ENCODE measurements around the gene SMIM24. TPM values are rescaled to one million over a fixed set of nuclear protein-coding genes. Genes with fewer than 3 reads are reported as not detected.

Gene SMIM24
- polyA plus RNA-seq, 1 donor from 2014 or later, result not detected

DNA sequence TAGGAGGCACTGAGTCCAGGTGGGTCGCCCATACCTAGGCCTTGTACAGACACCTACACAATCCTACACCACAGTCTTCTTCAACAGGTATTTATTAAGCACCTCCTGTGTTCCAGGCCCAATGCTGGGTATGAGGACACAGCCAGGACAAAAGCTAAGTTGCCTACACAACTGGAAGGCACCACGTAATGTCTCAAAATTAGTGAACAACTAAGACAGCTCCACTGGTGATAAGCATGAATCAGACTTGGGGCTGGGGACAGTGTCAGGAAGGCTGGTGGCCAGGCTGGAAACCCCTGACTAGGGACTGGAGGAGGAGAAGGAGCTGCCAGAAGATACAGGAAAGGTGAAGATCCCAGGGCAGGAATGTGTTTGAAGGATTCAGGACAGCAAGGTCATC lies 2.4 kb downstream of the SMIM24 start:
- no peak overlapping the region for H3K4me2 ChIP-seq (ENCODE audit: low read length)
- H3K9me3 ChIP-seq (ENCODE audit: low read length), result no peaks in the 10 kb centered on the region
- H3K9me2 ChIP-seq (ENCODE audit: insufficient read depth, low read length), result no peaks in the 10 kb centered on the region
- H3K27me3 ChIP-seq (ENCODE audit: insufficient read depth, low read depth, low read length), result peaks cover 7% of the 10 kb centered on the region
- H3K79me2 ChIP-seq (replicated peaks; ENCODE audit: insufficient read depth, low read length), result no peaks in the 10 kb centered on the region
- H2AFZ ChIP-seq (ENCODE audit: low read depth, low read length), result no peak overlapping the region
- TF ChIP-seq TAF1 (IDR thresholded peaks at IDR 0.05; ENCODE audit: low read depth) (no peak), RAD21 (conservative IDR thresholded peaks at IDR 0.05) (no peak), MXI1 (conservative IDR thresholded peaks at IDR 0.05; ENCODE audit: poor library complexity, severe bottlenecking) (no peak), EP300 (conservative IDR thresholded peaks at IDR 0.05; ENCODE audit: poor library complexity, severe bottlenecking) (no peak), EZH2 (IDR thresholded peaks at IDR 0.05; ENCODE audit: borderline replicate concordance, insufficient read depth, low read length, poor library complexity, severe bottlenecking) (no peak), POLR2AphosphoS5 (IDR thresholded peaks at IDR 0.05) (no peak), SMC3 (conservative IDR thresholded peaks at IDR 0.05; ENCODE audit: poor library complexity) (no peak)
- TF ChIP-seq, protein P1, sequence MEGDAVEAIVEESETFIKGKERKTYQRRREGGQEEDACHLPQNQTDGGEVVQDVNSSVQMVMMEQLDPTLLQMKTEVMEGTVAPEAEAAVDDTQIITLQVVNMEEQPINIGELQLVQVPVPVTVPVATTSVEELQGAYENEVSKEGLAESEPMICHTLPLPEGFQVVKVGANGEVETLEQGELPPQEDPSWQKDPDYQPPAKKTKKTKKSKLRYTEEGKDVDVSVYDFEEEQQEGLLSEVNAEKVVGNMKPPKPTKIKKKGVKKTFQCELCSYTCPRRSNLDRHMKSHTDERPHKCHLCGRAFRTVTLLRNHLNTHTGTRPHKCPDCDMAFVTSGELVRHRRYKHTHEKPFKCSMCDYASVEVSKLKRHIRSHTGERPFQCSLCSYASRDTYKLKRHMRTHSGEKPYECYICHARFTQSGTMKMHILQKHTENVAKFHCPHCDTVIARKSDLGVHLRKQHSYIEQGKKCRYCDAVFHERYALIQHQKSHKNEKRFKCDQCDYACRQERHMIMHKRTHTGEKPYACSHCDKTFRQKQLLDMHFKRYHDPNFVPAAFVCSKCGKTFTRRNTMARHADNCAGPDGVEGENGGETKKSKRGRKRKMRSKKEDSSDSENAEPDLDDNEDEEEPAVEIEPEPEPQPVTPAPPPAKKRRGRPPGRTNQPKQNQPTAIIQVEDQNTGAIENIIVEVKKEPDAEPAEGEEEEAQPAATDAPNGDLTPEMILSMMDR (IDR thresholded peaks at IDR 0.05; ENCODE audit: poor library complexity, severe bottlenecking), result no peak
- TF ChIP-seq, protein P2, sequence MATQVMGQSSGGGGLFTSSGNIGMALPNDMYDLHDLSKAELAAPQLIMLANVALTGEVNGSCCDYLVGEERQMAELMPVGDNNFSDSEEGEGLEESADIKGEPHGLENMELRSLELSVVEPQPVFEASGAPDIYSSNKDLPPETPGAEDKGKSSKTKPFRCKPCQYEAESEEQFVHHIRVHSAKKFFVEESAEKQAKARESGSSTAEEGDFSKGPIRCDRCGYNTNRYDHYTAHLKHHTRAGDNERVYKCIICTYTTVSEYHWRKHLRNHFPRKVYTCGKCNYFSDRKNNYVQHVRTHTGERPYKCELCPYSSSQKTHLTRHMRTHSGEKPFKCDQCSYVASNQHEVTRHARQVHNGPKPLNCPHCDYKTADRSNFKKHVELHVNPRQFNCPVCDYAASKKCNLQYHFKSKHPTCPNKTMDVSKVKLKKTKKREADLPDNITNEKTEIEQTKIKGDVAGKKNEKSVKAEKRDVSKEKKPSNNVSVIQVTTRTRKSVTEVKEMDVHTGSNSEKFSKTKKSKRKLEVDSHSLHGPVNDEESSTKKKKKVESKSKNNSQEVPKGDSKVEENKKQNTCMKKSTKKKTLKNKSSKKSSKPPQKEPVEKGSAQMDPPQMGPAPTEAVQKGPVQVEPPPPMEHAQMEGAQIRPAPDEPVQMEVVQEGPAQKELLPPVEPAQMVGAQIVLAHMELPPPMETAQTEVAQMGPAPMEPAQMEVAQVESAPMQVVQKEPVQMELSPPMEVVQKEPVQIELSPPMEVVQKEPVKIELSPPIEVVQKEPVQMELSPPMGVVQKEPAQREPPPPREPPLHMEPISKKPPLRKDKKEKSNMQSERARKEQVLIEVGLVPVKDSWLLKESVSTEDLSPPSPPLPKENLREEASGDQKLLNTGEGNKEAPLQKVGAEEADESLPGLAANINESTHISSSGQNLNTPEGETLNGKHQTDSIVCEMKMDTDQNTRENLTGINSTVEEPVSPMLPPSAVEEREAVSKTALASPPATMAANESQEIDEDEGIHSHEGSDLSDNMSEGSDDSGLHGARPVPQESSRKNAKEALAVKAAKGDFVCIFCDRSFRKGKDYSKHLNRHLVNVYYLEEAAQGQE (IDR thresholded peaks at IDR 0.05; ENCODE audit: borderline replicate concordance), result no peak
- H4K20me1 ChIP-seq (ENCODE audit: insufficient read depth), result no peaks in the 10 kb centered on the region
- H3K9ac ChIP-seq (ENCODE audit: low read length), result no peak overlapping the region
- H3K4me3 ChIP-seq (ENCODE audit: low read length), result no peak overlapping the region
- no peak overlapping the region for H3K27ac ChIP-seq (ENCODE audit: low read length)
- H3K36me3 ChIP-seq (ENCODE audit: insufficient read depth, low read length), result no peaks in the 10 kb centered on the region
- no peaks in the 10 kb centered on the region for H3F3A ChIP-seq (ENCODE audit: insufficient read depth, low read length, poor library complexity, severe bottlenecking)

DNA sequence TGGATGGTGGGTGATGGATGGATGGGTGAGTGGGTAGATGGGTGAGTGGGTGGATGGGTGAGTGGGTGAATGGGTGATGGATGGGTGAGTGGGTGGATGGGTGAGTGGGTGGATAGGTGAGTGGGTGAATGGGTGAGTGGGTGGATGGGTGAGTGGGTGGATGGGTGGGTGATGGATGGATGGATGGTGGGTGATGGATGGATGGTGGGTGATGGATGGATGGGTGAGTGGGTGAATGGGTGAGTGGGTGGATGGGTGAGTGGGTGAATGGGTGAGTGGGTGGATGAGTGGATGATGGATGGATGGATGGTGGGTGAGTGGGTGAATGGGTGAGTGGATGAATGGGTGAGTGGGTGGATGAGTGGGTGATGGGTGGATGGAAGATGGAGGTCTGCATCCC lies 2.8 kb downstream of the SMIM24 start:
- Histone ChIP-seq H3K36me3 (ENCODE audit: insufficient read depth, low read length) (no peaks in the 10 kb centered on the region), H3F3A (ENCODE audit: insufficient read depth, low read length, poor library complexity, severe bottlenecking) (no peaks in the 10 kb centered on the region), H3K27ac (ENCODE audit: low read length) (no peak overlapping the region), H3K9ac (ENCODE audit: low read length) (no peak overlapping the region), H3K4me3 (ENCODE audit: low read length) (no peak overlapping the region), H3K4me2 (ENCODE audit: low read length) (no peak overlapping the region), H4K20me1 (ENCODE audit: insufficient read depth) (no peaks in the 10 kb centered on the region), H2AFZ (ENCODE audit: low read depth, low read length) (no peak overlapping the region), H3K9me3 (ENCODE audit: low read length) (no peaks in the 10 kb centered on the region), H3K9me2 (ENCODE audit: insufficient read depth, low read length) (no peaks in the 10 kb centered on the region), H3K79me2 (replicated peaks; ENCODE audit: insufficient read depth, low read length) (no peaks in the 10 kb centered on the region), H3K27me3 (ENCODE audit: insufficient read depth, low read depth, low read length) (peaks cover 7% of the 10 kb centered on the region)
- TF ChIP-seq, protein P1 (IDR thresholded peaks at IDR 0.05; ENCODE audit: poor library complexity, severe bottlenecking), result no peak
- no peak for TF ChIP-seq RAD21 (conservative IDR thresholded peaks at IDR 0.05)
- TF ChIP-seq POLR2AphosphoS5 (IDR thresholded peaks at IDR 0.05), result no peak
- TF ChIP-seq EZH2 (IDR thresholded peaks at IDR 0.05; ENCODE audit: borderline replicate concordance, insufficient read depth, low read length, poor library complexity, severe bottlenecking), result no peak
